Panc1 (cell line): Measurements from ENCODE around the gene BABAM2. TPM values are rescaled to one million over a fixed set of nuclear protein-coding genes. Genes with fewer than 3 reads are reported as not detected.
A peak's percentile ranks its signal among the peaks of the same experiment; 100 is the strongest.

Experiments
- ATAC-seq: fragments of 200-7000 bp; cut with Tn5 transposase; 2 replicates; pipeline ENCODE4 v1.9.1; 2020; ENCODE audit warnings: mild to moderate bottlenecking, moderate library complexity
- BruUV-seq: library from RNA; stranded (reverse); fragments of 400-500 nt; replicated peaks from 2 replicates; lab custom pipeline; 2021; lab: Mats Ljungman, UMichigan
- CTCF ChIA-PET: fragments of 300-600 bp; sonication (Branson Sonifier 250); formaldehyde crosslinking; loops from one replicate; lab custom pipeline; 2022; ENCODE audit warnings: antibody characterized with exemption; lab: Charles Lee
- POLR2A ChIA-PET: fragments of 300-600 bp; sonication (Branson Sonifier 250); formaldehyde crosslinking; loops from one replicate; lab custom pipeline; 2022; ENCODE audit warnings: antibody characterized with exemption; lab: Charles Lee
- DNase-seq: peaks from one replicate; pipeline ENCODE4 v3.0.0-alpha.2; 2010; ENCODE audit warnings: low read depth, low spot score
- H3K27ac ChIP-seq: 2 replicates; pipeline ENCODE4 v1.5.1; 2011; ENCODE audit warnings: mild to moderate bottlenecking, low read length, inconsistent platforms
- H3K27me3 ChIP-seq: fragments of 200-500 bp; sonication (Bioruptor generic); 2 replicates; pipeline ENCODE4 v1.6.0; 2014; ENCODE audit warnings: low read length, inconsistent platforms; ENCODE audit not compliant: control insufficient read depth, insufficient read depth
- H3K36me3 ChIP-seq: fragments of 200-500 bp; sonication (Bioruptor generic); 2 replicates; pipeline ENCODE4 v1.5.1; 2014; ENCODE audit warnings: inconsistent platforms, mild to moderate bottlenecking, low read length, moderate library complexity; ENCODE audit not compliant: control insufficient read depth, insufficient read depth
- H3K4me1 ChIP-seq: 2 replicates; pipeline ENCODE4 v1.5.1; 2011; ENCODE audit warnings: inconsistent platforms, mild to moderate bottlenecking, low read length, moderate library complexity; ENCODE audit not compliant: control insufficient read depth, insufficient read depth
- H3K4me3 ChIP-seq, 2 experiments: 2 replicates each; pipeline ENCODE4 v1.5.1; 2011 to 2012; ENCODE audit warnings: low read depth in 2 of 2, low read length in 2 of 2, mild to moderate bottlenecking in 2 of 2, inconsistent platforms in 1 of 2, moderate library complexity in 1 of 2
- H3K9me3 ChIP-seq: fragments of 200-500 bp; sonication (Bioruptor generic); 2 replicates; pipeline ENCODE4 v1.5.1; 2014; ENCODE audit warnings: low read depth, mild to moderate bottlenecking, inconsistent platforms, low read length, moderate library complexity; ENCODE audit not compliant: control insufficient read depth, insufficient read depth
- CTCF ChIP-seq: fragments of 450-650 bp; IDR thresholded peaks from 2 replicates; pipeline ENCODE4 v1.5.1; 2017; ENCODE audit warnings: mild to moderate bottlenecking
- POLR2AphosphoS5 ChIP-seq: IDR thresholded peaks from 2 replicates; pipeline ENCODE4 v1.6.1; 2012; ENCODE audit warnings: mild to moderate bottlenecking, low read depth, low read length, moderate library complexity
- REST ChIP-seq, 2 experiments: IDR thresholded peaks; 2 replicates each; pipeline ENCODE4 v1.6.1; 2011 to 2012; ENCODE audit warnings: low read depth in 2 of 2, control low read depth in 1 of 2, low read length in 1 of 2, mild to moderate bottlenecking in 1 of 2, moderate library complexity in 1 of 2; ENCODE audit not compliant: insufficient read depth in 1 of 2
- SIN3A ChIP-seq: IDR thresholded peaks from 2 replicates; pipeline ENCODE4 v1.6.1; 2012; ENCODE audit warnings: low read depth, mild to moderate bottlenecking, low read length, moderate library complexity, borderline replicate concordance; ENCODE audit not compliant: insufficient read depth
- TCF7L2 ChIP-seq: IDR thresholded peaks from 2 replicates; pipeline ENCODE4 v1.6.1; 2011; ENCODE audit warnings: mild to moderate bottlenecking, low read depth, low read length, inconsistent platforms
- in situ Hi-C: cut with HindIII; loops from 2 replicates; pipeline ENCODE4 v1.10.0; 2016; ENCODE audit warnings: low sequenced_read_pairs, low pct_unique_long_range_greater_than_20kb
- intact Hi-C: fragments of 100-400 bp; cut with micrococcal nuclease; formaldehyde crosslinking; loops from one replicate; pipeline ENCODE4 v1.10.0; 2022; ENCODE audit not compliant: unreplicated experiment
- total RNA-seq: library from RNA; stranded (reverse); gene quantifications from one replicate; pipeline ENCODE4 v1.2.1, GENCODE V29; 2021; ENCODE audit not compliant: unreplicated experiment

Gene BABAM2
- total RNA-seq, 1 experiment from 2014 or later: 31.2 TPM

- in situ Hi-C loops (no loop called here), intact Hi-C loops (no loop called here)
- no TSS peak for BruUV-seq
- CTCF ChIA-PET: interaction anchor here (0.5 kb wide), 1 partner anchor 570 kb away, joined by 3 read pairs; no protein-coding TSS in a partner anchor
- Histone ChIP-seq H3K27ac (no peak overlapping the region), H3K4me1 (no peaks in the 10 kb centered on the region), H3K4me3 (no peak overlapping the region), H3K27me3 (no peaks in the 10 kb centered on the region), H3K9me3 (no peaks in the 10 kb centered on the region), H3K36me3 (no peaks in the 10 kb centered on the region)
- POLR2A ChIA-PET: no interaction called here
- TF ChIP-seq POLR2AphosphoS5: no peak
- no peak for TF ChIP-seq REST (IDR thresholded peaks at IDR 0.05; ENCODE audit: insufficient read depth in 1 of 2, low read depth in 2 of 2, low read length in 1 of 2)
- no peak for TF ChIP-seq SIN3A
- no peak for TF ChIP-seq CTCF
- TF ChIP-seq TCF7L2: no peak
- DNase-seq (no peak), ATAC-seq (0 out of 2 replicates have a peak, but pooled peaks have one; percentile 9)
Measured at GRCh38 chr2:28377984-28378678, 487.6 kb downstream of the BABAM2 start.

- H3K27me3 ChIP-seq: no peaks in the 10 kb centered on the region
- in situ Hi-C loops (no loop called here), intact Hi-C loops (no loop called here)
- no TSS peak for BruUV-seq
- no peak for TF ChIP-seq CTCF
- TF ChIP-seq SIN3A: no peak
- TF ChIP-seq REST (IDR thresholded peaks at IDR 0.05; ENCODE audit: insufficient read depth in 1 of 2, low read depth in 2 of 2, low read length in 1 of 2): no peak
- no peak for TF ChIP-seq TCF7L2
- TF ChIP-seq POLR2AphosphoS5: no peak
- DNase-seq: no peak
- H3K27ac ChIP-seq: no peak overlapping the region
- H3K4me3 ChIP-seq: no peak overlapping the region
- no peaks in the 10 kb centered on the region for H3K9me3 ChIP-seq
- ChIA-PET POLR2A (interaction anchor here (0.5 to 0.6 kb wide), 2 partner anchors 489 to 784 kb away, joined by 4 to 5 read pairs; partner anchors contain the start of genes BABAM2 and RBKS), CTCF (interaction anchor here (0.5 kb wide), 1 partner anchor 571 kb away, joined by 3 read pairs; no protein-coding TSS in a partner anchor)
- H3K36me3 ChIP-seq: no peaks in the 10 kb centered on the region
- H3K4me1 ChIP-seq: no peaks in the 10 kb centered on the region
- 0 out of 2 replicates have a peak, but pooled peaks have one; percentile 32 for ATAC-seq
Measured at GRCh38 chr2:28378679-28379584, 488.4 kb downstream of the BABAM2 start.
